ENCODE data around the gene TSPAN11. TPM values are rescaled to one million over a fixed set of nuclear protein-coding genes. Genes with fewer than 3 reads are reported as not detected.

TSPAN11 gene
- total RNA-seq, 4 donors from 2014 or later, result 1.5 to 3.0 (median 2.9) TPM

- in situ Hi-C loops (cut with MboI; ENCODE audit: low pct_ligation_motif_present in 1 of 4, low pct_unique_long_range_greater_than_20kb in 1 of 4, low sequenced_read_pairs in 3 of 4) (loop anchor here in 2 of 4 donors (25.0 kb wide), 2 partner anchors 134 to 241 kb away; no protein-coding TSS in a partner anchor), intact Hi-C loops (cut with DNase I; ENCODE audit: low total_unique reads) (no loop called here)
- WGBS, 2 donors (ENCODE audit: low coverage in 1 of 2), result 65 to 86% methylated on average over 2 to 3 of the region's 3 CpGs
Observed at GRCh38 chr12:30996752-30997151, 70.2 kb downstream of the TSPAN11 start.

GRCh38 chr12:30997685-30998440 is 71.3 kb downstream of the TSPAN11 start:
- intact Hi-C loops (cut with DNase I; ENCODE audit: low total_unique reads), result no loop called here
- in situ Hi-C loops (cut with MboI; ENCODE audit: low pct_ligation_motif_present in 1 of 4, low pct_unique_long_range_greater_than_20kb in 1 of 4, low sequenced_read_pairs in 3 of 4), result loop anchor here in 2 of 4 donors (25.0 kb wide), 2 partner anchors 136 to 239 kb away; no protein-coding TSS in a partner anchor

More at GRCh38 chr12:30996752-30997151, 70.2 kb downstream of the TSPAN11 start:
- Histone ChIP-seq H3K4me1 (no peaks in the 10 kb centered on the region), H3K4me3 (no peak overlapping the region), H3K36me3 (no peaks in the 10 kb centered on the region), H3K27me3 (no peaks in the 10 kb centered on the region), H3K9me3 (no peaks in the 10 kb centered on the region), H3K27ac (no peak overlapping the region)
- TF ChIP-seq CTCF (IDR thresholded peaks at IDR 0.05) (no peak), POLR2A (IDR thresholded peaks at IDR 0.05) (no peak), POLR2AphosphoS5 (IDR thresholded peaks at IDR 0.05) (no peak), EP300 (IDR thresholded peaks at IDR 0.05; ENCODE audit: low read depth) (no peak)
- no peak for DNase-seq

DNA sequence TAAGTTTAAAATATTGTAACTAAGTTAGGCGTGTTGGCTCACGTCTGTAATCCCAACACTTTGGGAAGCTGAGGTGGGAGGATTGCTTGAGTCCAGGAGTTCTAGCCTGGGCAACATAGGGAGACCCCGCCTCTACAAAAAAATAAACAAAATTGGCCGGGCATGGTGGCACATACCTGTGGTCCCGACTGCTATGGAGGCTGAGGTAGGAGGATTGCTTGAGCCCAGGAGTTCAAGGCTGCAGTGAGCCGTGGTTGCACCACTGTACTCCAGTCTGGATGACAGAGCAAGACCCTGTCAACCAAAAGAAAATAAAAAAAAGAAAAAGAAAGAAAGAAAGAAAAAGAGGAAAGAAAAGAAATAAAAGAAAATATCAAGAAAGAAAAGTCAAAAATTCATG is 72.5 kb downstream of the TSPAN11 start:
- H3K27ac ChIP-seq, result no peak overlapping the region
- in situ Hi-C loops (cut with MboI; ENCODE audit: low pct_ligation_motif_present in 1 of 4, low pct_unique_long_range_greater_than_20kb in 1 of 4, low sequenced_read_pairs in 3 of 4) (loop anchor here in 2 of 4 donors (25.0 kb wide), 2 partner anchors 137 to 238 kb away; no protein-coding TSS in a partner anchor), intact Hi-C loops (cut with DNase I; ENCODE audit: low total_unique reads) (no loop called here)
- H3K4me3 ChIP-seq, result no peak overlapping the region
- no peak for DNase-seq
- no peaks in the 10 kb centered on the region for H3K9me3 ChIP-seq
- no peak for TF ChIP-seq POLR2AphosphoS5 (IDR thresholded peaks at IDR 0.05)
- no peak for TF ChIP-seq CTCF (IDR thresholded peaks at IDR 0.05)
- TF ChIP-seq EP300 (IDR thresholded peaks at IDR 0.05; ENCODE audit: low read depth), result no peak
- TF ChIP-seq POLR2A (IDR thresholded peaks at IDR 0.05), result no peak
- H3K4me1 ChIP-seq, result no peaks in the 10 kb centered on the region
- no peaks in the 10 kb centered on the region for H3K36me3 ChIP-seq
- 86 to 93% methylated on average over 5 to 6 of the region's 6 CpGs for WGBS, 2 donors (ENCODE audit: low coverage in 1 of 2)
- no peaks in the 10 kb centered on the region for H3K27me3 ChIP-seq

More at GRCh38 chr12:30997685-30998440, 71.3 kb downstream of the TSPAN11 start:
- 88 to 100% methylated on average over 1 to 7 of the region's 7 CpGs for WGBS, 2 donors (ENCODE audit: low coverage in 1 of 2)
- Histone ChIP-seq H3K27ac (no peak overlapping the region), H3K4me3 (no peak overlapping the region), H3K27me3 (no peaks in the 10 kb centered on the region), H3K4me1 (no peaks in the 10 kb centered on the region), H3K36me3 (no peaks in the 10 kb centered on the region), H3K9me3 (no peaks in the 10 kb centered on the region)
- TF ChIP-seq POLR2A (IDR thresholded peaks at IDR 0.05) (no peak), POLR2AphosphoS5 (IDR thresholded peaks at IDR 0.05) (no peak), CTCF (IDR thresholded peaks at IDR 0.05) (no peak), EP300 (IDR thresholded peaks at IDR 0.05; ENCODE audit: low read depth) (no peak)
- DNase-seq, result no peak

- TF ChIP-seq POLR2AphosphoS5 (IDR thresholded peaks at IDR 0.05) (no peak), CTCF (IDR thresholded peaks at IDR 0.05) (no peak), EP300 (IDR thresholded peaks at IDR 0.05; ENCODE audit: low read depth) (no peak), POLR2A (IDR thresholded peaks at IDR 0.05) (no peak)
- H3K36me3 ChIP-seq, result no peaks in the 10 kb centered on the region
- no peak for DNase-seq
- 73% methylated on average over 4 of the region's 4 CpGs; no CpG with 5 or more reads in 1 of the 2 donors for WGBS, 2 donors (ENCODE audit: low coverage in 1 of 2)
- no peaks in the 10 kb centered on the region for H3K9me3 ChIP-seq
- H3K27ac ChIP-seq, result no peak overlapping the region
- H3K27me3 ChIP-seq, result no peaks in the 10 kb centered on the region
- in situ Hi-C loops (cut with MboI; ENCODE audit: low pct_ligation_motif_present in 1 of 4, low pct_unique_long_range_greater_than_20kb in 1 of 4, low sequenced_read_pairs in 3 of 4), result loop anchor here in 2 of 4 donors (25.0 kb wide), 2 partner anchors 137 to 238 kb away; no protein-coding TSS in a partner anchor
- intact Hi-C loops (cut with DNase I; ENCODE audit: low total_unique reads), result no loop called here
- no peak overlapping the region for H3K4me3 ChIP-seq
- H3K4me1 ChIP-seq, result no peaks in the 10 kb centered on the region
Observed at GRCh38 chr12:30999723-31000122, 73.2 kb downstream of the TSPAN11 start.
